ENCODE measurements around the gene KCNH1. TPM values are rescaled to one million over a fixed set of nuclear protein-coding genes. Genes with fewer than 3 reads are reported as not detected.

KCNH1 gene
- total RNA-seq = not detected

DNA sequence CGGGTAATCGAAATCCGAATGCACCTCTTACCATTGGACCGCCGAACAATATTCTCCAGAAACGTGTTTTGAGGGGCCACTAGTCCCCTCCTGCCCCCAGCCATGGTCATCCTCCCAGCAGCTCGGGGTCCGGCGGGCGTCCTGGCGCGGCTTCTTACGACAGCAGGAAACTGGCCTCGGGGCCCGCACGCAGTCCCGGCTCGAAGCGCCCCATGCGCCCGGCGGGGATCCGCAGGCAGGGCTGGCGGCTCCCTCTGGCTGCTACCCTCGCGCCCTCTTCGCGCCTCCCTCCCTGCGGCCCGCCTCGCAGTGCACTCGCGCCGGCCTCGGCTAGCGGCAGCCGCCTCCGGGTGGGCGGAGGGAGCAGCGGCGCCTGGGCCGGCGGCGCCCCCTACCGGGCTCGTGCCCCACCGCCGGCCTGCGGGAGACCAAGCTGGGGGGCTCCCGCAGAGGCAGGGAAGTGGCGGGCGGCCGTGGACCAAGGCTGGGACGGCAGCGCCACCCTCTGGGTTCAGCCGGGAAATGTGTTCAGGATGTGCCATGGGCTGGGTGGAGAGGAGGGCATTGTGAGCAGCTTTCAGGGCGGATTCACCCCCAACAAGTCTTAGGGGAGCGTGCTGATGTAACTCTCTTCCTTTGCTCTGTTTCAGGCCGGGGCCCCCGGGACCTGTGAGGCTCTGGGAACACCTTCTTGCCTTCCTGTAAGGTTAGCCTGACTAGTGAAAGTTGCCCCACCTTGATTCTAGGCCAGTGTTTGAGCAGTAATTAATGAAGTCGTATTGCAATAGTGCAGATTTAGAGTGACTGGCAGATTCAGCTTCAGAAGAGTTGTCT, at the start of gene KCNH1:
Gene KCNH1, minus strand, starts transcription at position 313 of the 834 bp plus-strand sequence. Its CDS starts 203 bp downstream, at position 110.
- Mint-ChIP-seq H3K9me3 (ENCODE audit: low read depth) (no peaks in the 10 kb centered on the region), H3K27me3 (peaks cover 82% of the 10 kb centered on the region), H3K4me1 (peaks cover 7% of the 10 kb centered on the region), H3K4me3 (peak within 1 kb of the TSS; percentile 40), H3K36me3 (no peaks in the 10 kb centered on the region), H3K27ac (no peak within 1 kb of the TSS)
- ATAC-seq (peak; percentile 93), DNase-seq (peak; percentile 86)
- CTCF ChIA-PET = interaction anchor here (0.7 to 4.1 kb wide), 38 partner anchors 11 to 900 kb away, joined by 3 to 69 read pairs (median 4); no protein-coding TSS in a partner anchor

DNA sequence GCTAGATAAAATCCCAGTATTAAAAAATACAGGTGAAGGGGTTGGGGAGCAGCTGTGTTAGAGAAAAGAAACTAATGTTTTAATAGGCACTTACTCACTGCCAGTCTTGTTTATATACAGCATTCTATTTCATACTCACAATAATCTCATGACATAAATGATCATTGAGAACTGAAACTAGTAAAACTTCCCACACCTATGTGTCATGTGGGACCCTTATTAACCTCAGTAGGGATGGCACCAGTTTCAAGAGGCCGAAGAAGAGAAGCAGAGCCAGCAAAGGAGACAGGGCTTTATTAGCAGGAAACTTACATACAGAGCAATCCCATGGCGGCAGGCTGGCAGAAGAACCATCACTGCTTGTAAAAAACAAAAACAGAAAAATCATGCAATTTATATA, 48.8 kb upstream of the KCNH1 start:
- CTCF ChIA-PET = no interaction called here
- Mint-ChIP-seq H3K27me3 (peaks cover 13% of the 10 kb centered on the region), H3K4me3 (no peak overlapping the region), H3K36me3 (no peaks in the 10 kb centered on the region), H3K27ac (no peak overlapping the region), H3K4me1 (no peaks in the 10 kb centered on the region), H3K9me3 (ENCODE audit: low read depth) (no peaks in the 10 kb centered on the region)
- DNase-seq = no peak
- no peak for ATAC-seq

DNA sequence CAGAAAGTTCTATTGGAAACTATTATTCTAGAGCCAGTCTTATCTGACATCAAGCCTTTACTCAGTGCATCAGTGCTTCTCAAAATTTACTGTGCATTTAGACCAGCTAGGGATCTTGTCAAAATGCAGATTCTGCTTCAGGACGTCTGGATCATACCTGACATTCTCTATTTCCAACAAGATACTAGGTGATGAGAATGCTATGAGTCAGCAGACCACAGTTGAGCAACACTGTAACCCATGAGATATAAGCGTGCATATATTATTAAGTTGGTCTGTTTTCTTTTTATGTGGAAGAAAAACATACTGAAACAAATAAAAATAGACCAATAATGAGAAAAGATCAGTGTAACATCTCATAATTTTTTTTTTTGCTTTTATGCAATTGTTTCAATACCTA, 40.4 kb upstream of the KCNH1 start:
- H3K27me3 Mint-ChIP-seq = peaks cover 22% of the 10 kb centered on the region
- H3K27ac Mint-ChIP-seq = no peak overlapping the region

GRCh38 chr1:211172657-211173056, 38.7 kb upstream of the KCNH1 start:
- CTCF ChIA-PET = no interaction called here
- peaks cover 15% of the 10 kb centered on the region for H3K27me3 Mint-ChIP-seq
- H3K36me3 Mint-ChIP-seq = no peaks in the 10 kb centered on the region
- H3K4me3 Mint-ChIP-seq = no peak overlapping the region
- H3K9me3 Mint-ChIP-seq (ENCODE audit: low read depth) = peaks cover 12% of the 10 kb centered on the region
- DNase-seq (no peak), ATAC-seq (no peak)
- no peaks in the 10 kb centered on the region for H3K4me1 Mint-ChIP-seq
- H3K27ac Mint-ChIP-seq = no peak overlapping the region

More for the DNA sequence above, 40.4 kb upstream of the KCNH1 start:
- DNase-seq (no peak), ATAC-seq (no peak)
- Mint-ChIP-seq H3K4me1 (no peaks in the 10 kb centered on the region), H3K36me3 (no peaks in the 10 kb centered on the region), H3K9me3 (ENCODE audit: low read depth) (peaks cover 7% of the 10 kb centered on the region), H3K4me3 (no peak overlapping the region)
- CTCF ChIA-PET = no interaction called here

DNA sequence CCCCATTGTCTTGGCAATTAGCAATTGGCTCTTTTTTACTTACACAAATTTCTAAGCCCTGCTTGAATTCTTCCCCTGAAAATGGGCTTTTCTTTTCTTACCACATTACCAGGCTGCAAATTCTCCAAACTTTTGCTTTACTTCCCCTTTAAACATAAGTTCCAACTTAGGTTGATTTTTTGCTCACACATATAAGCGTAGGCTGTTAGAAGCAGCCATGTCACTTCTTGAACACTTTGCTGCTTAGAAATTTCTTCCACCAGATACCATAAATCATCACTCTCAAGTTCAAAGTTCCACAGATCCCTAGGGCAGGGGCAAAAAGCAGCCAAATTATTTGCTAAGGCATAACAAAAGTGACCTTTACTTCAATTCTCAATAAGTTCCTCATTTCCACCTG, 35.4 kb upstream of the KCNH1 start:
- Mint-ChIP-seq H3K36me3 (no peaks in the 10 kb centered on the region), H3K9me3 (ENCODE audit: low read depth) (peaks cover 12% of the 10 kb centered on the region), H3K27ac (no peak overlapping the region), H3K4me3 (no peak overlapping the region), H3K4me1 (no peaks in the 10 kb centered on the region), H3K27me3 (peaks cover 25% of the 10 kb centered on the region)
- CTCF ChIA-PET = no interaction called here
- no peak for DNase-seq
- ATAC-seq = no peak

DNA sequence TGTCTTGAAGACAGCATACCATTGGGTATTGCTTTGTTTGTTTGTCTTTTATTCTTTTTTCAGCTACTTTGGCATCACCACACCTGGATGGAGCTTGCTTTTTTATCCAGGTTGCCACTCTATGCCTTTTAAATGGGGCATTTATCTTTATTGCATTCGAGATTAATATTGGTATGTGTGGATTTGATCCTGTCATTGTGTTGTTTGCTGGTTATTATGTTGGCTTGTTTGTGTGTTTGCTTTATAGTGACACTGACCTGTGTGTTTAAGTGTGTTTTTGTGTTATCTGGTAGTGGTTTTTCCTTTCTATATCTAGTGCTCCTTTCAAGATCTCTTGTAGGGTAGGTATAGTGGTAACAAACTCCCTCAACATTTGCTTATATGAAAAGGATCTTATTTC, 24.9 kb upstream of the KCNH1 start:
- ATAC-seq (no peak), DNase-seq (no peak)
- Mint-ChIP-seq H3K4me3 (no peak overlapping the region), H3K27me3 (peaks cover 12% of the 10 kb centered on the region), H3K27ac (no peak overlapping the region), H3K9me3 (ENCODE audit: low read depth) (peaks cover 5% of the 10 kb centered on the region), H3K36me3 (no peaks in the 10 kb centered on the region), H3K4me1 (peaks cover 5% of the 10 kb centered on the region)
- CTCF ChIA-PET = interaction anchor here (0.7 kb wide), 1 partner anchor 23 kb away, joined by 3 read pairs; no protein-coding TSS in a partner anchor

GRCh38 chr1:211155040-211155439, 21.1 kb upstream of the KCNH1 start:
- peaks cover 5% of the 10 kb centered on the region for H3K9me3 Mint-ChIP-seq (ENCODE audit: low read depth)
- no peak overlapping the region for H3K4me3 Mint-ChIP-seq
- H3K27ac Mint-ChIP-seq = no peak overlapping the region
- H3K4me1 Mint-ChIP-seq = peaks cover 5% of the 10 kb centered on the region
- CTCF ChIA-PET = no interaction called here
- no peak for ATAC-seq
- peaks cover 13% of the 10 kb centered on the region for H3K27me3 Mint-ChIP-seq
- H3K36me3 Mint-ChIP-seq = no peaks in the 10 kb centered on the region
- no peak for DNase-seq

GRCh38 chr1:211153932-211154331, 20.0 kb upstream of the KCNH1 start:
- no peak for ATAC-seq
- CTCF ChIA-PET = no interaction called here
- Mint-ChIP-seq H3K27me3 (peaks cover 13% of the 10 kb centered on the region), H3K27ac (no peak overlapping the region), H3K36me3 (no peaks in the 10 kb centered on the region), H3K9me3 (ENCODE audit: low read depth) (peaks cover 5% of the 10 kb centered on the region), H3K4me1 (peaks cover 5% of the 10 kb centered on the region), H3K4me3 (no peak overlapping the region)
- no peak for DNase-seq

DNA sequence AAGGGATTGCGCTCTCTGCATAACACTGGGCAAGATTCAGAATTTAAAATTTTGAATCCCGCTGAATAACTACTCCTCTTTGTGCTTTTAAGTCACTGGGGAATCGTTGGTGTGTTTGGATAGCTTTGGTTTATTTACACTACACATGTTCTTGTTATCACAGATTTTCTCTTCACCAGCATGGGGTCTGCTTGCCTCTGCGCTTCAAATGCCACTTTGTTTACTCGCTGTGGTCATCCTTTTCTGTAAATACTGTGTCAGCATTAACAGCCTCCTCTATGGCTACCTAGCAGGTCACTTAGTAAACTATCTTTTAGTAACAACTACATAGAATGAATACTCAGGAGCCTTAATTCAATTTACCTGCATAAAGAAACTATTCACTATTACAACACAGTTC, 14.4 kb upstream of the KCNH1 start:
- H3K9me3 Mint-ChIP-seq (ENCODE audit: low read depth) = no peaks in the 10 kb centered on the region
- no peak overlapping the region for H3K4me3 Mint-ChIP-seq
- DNase-seq = no peak
- no peaks in the 10 kb centered on the region for H3K36me3 Mint-ChIP-seq
- ATAC-seq = no peak
- no peak overlapping the region for H3K27ac Mint-ChIP-seq
- H3K4me1 Mint-ChIP-seq = no peaks in the 10 kb centered on the region
- peaks cover 14% of the 10 kb centered on the region for H3K27me3 Mint-ChIP-seq
- CTCF ChIA-PET = interaction anchor here (1.4 kb wide), 1 partner anchor 110 kb away, joined by 3 read pairs; no protein-coding TSS in a partner anchor

DNA sequence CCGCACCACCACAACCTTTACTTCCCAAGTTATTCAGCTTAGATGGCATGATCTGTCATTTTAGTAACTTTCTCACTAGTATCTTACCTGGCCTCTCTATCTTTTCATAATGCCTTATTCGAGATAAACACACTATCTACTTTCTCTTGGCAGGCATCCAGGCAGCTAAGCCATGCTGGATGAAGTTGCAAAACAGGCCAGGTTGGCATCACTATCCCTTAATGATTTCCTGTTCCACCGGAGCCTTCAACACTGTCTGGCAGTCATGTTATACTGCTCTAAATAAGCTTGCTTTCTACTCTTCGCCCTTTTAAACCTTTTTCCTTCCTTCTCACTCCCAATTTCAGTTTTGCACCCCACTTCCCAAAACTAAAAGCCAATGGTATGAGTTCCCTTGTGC, 12.0 kb upstream of the KCNH1 start:
- Mint-ChIP-seq H3K27me3 (peaks cover 27% of the 10 kb centered on the region), H3K27ac (no peak overlapping the region), H3K36me3 (no peaks in the 10 kb centered on the region), H3K4me3 (no peak overlapping the region), H3K9me3 (ENCODE audit: low read depth) (no peaks in the 10 kb centered on the region), H3K4me1 (no peaks in the 10 kb centered on the region)
- CTCF ChIA-PET = no interaction called here
- no peak for DNase-seq
- ATAC-seq = no peak

DNA sequence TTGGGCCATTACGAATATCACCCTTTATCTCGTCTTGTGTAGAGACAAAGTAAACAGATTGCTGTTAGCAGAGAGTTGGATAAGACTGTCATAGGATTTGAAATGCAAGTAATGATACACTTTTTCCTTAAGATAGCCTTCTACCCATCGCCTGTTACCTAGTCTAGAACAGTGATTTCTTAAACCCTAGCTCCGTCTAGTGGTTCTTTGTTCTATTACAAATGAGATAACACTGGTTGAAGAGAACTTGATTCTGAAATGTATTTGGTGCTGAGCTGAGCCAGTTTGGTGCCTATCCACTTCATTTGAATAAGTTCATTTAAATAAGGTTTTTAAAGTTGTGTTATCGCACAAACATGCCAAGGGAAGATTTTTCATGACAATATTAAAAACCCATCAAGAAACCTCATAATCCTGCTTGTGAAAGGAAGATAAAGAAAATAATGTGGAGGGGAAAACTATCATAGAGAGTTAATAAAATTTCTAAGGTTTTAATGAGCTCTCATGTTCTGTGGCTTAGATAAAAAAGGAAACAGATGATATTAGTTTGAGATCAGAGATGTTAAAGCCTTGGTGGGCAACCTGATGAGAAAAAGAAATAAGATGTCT, 1.5 kb upstream of the KCNH1 start:
- CTCF ChIA-PET = interaction anchor here (0.6 to 4.1 kb wide), 12 partner anchors 9 to 733 kb away, joined by 3 to 69 read pairs (median 6); partner anchors contain the start of gene RCOR3
- no peak overlapping the region for H3K4me3 Mint-ChIP-seq
- H3K27me3 Mint-ChIP-seq = peaks cover 82% of the 10 kb centered on the region
- H3K4me1 Mint-ChIP-seq = peaks cover 7% of the 10 kb centered on the region
- no peaks in the 10 kb centered on the region for H3K9me3 Mint-ChIP-seq (ENCODE audit: low read depth)
- DNase-seq (no peak), ATAC-seq (no peak)
- no peak overlapping the region for H3K27ac Mint-ChIP-seq
- no peaks in the 10 kb centered on the region for H3K36me3 Mint-ChIP-seq

GRCh38 chr1:211133393-211133835, 534 bp downstream of the KCNH1 start:
- Mint-ChIP-seq H3K27me3 (peaks cover 81% of the 10 kb centered on the region), H3K36me3 (no peaks in the 10 kb centered on the region), H3K9me3 (ENCODE audit: low read depth) (no peaks in the 10 kb centered on the region), H3K4me1 (peaks cover 7% of the 10 kb centered on the region), H3K4me3 (peak overlapping the region; percentile 40), H3K27ac (no peak overlapping the region)
- ATAC-seq = peak; percentile 4
- CTCF ChIA-PET = interaction anchor here (1.0 to 4.1 kb wide), 30 partner anchors 11 to 900 kb away, joined by 3 to 69 read pairs (median 4); no protein-coding TSS in a partner anchor
- no peak for DNase-seq

GRCh38 chr1:211132721-211133392, 1.1 kb downstream of the KCNH1 start:
- Mint-ChIP-seq H3K4me3 (no peak overlapping the region), H3K27ac (no peak overlapping the region), H3K4me1 (peaks cover 7% of the 10 kb centered on the region), H3K9me3 (ENCODE audit: low read depth) (no peaks in the 10 kb centered on the region), H3K27me3 (peaks cover 81% of the 10 kb centered on the region), H3K36me3 (no peaks in the 10 kb centered on the region)
- DNase-seq (no peak), ATAC-seq (no peak)
- CTCF ChIA-PET = interaction anchor here (1.3 to 4.1 kb wide), 14 partner anchors 10 to 730 kb away, joined by 3 to 69 read pairs (median 7); no protein-coding TSS in a partner anchor
